H1 (cell line): ENCODE results near the gene EPS8. TPM values are rescaled to one million over a fixed set of nuclear protein-coding genes. Genes with fewer than 3 reads are reported as not detected.

Source experiments
- ASH2L ChIP-seq: fragments of 200-600, 300-600 bp; sonication (generic); IDR thresholded peaks from one replicate; pipeline ENCODE4 v1.7.1; 2017; ENCODE audit warnings: low read length
- CHD1 ChIP-seq: IDR thresholded peaks from 2 replicates; pipeline ENCODE4 v1.6.1; 2012; ENCODE audit warnings: low read depth, low read length, improper control_type of control experiment
- HDAC6 ChIP-seq: IDR thresholded peaks from one replicate; pipeline ENCODE4 v1.7.1; 2012; ENCODE audit warnings: low read depth, mild to moderate bottlenecking, inconsistent platforms, low read length, moderate library complexity
- KDM4A ChIP-seq: IDR thresholded peaks from one replicate; pipeline ENCODE4 v1.7.1; 2012; ENCODE audit warnings: low read depth, mild to moderate bottlenecking, moderate library complexity, low read length, inconsistent platforms; ENCODE audit not compliant: severe bottlenecking
- MAFK ChIP-seq: IDR thresholded peaks from 2 replicates; pipeline ENCODE4 v1.6.1; 2012; ENCODE audit warnings: low read depth, mild to moderate bottlenecking, improper control_type of control experiment, low read length
- RAD21 ChIP-seq, 2 experiments: IDR thresholded peaks in 1 of 2; conservative IDR thresholded peaks in 1 of 2; 2 replicates each; pipeline ENCODE4 v1.6.1; 2011; ENCODE audit warnings: low read depth in 2 of 2, low read length in 2 of 2, improper control_type of control experiment in 1 of 2, inconsistent platforms in 1 of 2, mild to moderate bottlenecking in 1 of 2, moderate library complexity in 1 of 2
- polyA plus RNA-seq, 7 experiments: library from polyadenylated mRNA; depleted of rRNA in 3 of 7; stranded (reverse) in 5 of 7; unstranded in 2 of 7; fragments of >200 nt in 5 of 7; fragments of 200-250 nt in 2 of 7; gene quantifications; 1 replicate in 5 of 7; 2 replicates in 1 of 7; 4 replicates in 1 of 7; pipeline versions ENCODE4 v1.2.1 to v1.2.3, GENCODE V29; 2011 to 2013; ENCODE audit warnings: missing spikeins in 2 of 7, mixed read lengths in 2 of 7
- total RNA-seq: library from RNA; stranded (reverse); fragmentation: NEBNext Ultra II Directional; extraction: Animal tissue kit (Norgen Biotek cat#: 25700); gene quantifications from 2 replicates; pipeline ENCODE4 v1.2.1, GENCODE V29; 2021

EPS8 gene
- total and polyA plus RNA-seq, 2 of the 8 experiments (the other 6 are each of a cell fraction or from before 2014, with no cell fraction given): 3.0 to 4.6 TPM

DNA sequence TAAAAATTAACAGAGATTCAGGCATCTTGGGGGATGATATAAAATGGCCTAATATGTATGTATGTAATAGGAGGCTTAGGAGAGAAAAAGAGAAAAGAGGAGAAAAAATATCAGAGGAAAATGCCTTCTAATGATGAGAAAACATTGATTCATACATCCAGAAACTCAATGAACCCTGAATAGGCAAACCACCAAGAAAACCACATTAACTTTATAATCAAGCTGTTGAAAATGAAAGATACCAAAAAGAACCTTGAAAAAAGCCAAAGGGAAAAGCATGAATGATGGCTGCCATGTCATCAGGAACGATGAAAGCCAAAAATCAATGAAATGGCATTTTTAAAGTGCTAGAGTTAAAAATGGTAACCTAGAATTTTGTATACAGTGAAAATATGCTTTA, 180.2 kb downstream of the EPS8 start (continued):
- TF ChIP-seq KDM4A (no peak), RAD21 (IDR thresholded peaks at IDR 0.05 in 1 of 2, conservative IDR thresholded peaks at IDR 0.05 in 1 of 2; ENCODE audit: low read depth in 2 of 2, low read length in 2 of 2) (no peak), MAFK (no peak), HDAC6 (no peak), ASH2L (no peak), CHD1 (no peak)
